ENCODE data around the gene GRM8. TPM values are rescaled to one million over a fixed set of nuclear protein-coding genes. Genes with fewer than 3 reads are reported as not detected.

Gene GRM8
- total and polyA plus RNA-seq, 9 of the 15 experiments (the other 6 are each of a cell fraction or from before 2014, with no cell fraction given): 0.13 TPM; not detected in 7

GRCh38 chr7:126426652-126427051 is 826.1 kb downstream of the GRM8 start:
- Histone ChIP-seq H3K36me3 (ENCODE audit: control insufficient read depth, insufficient read depth, low read length) (no peaks in the 10 kb centered on the region), H3K9me1 (ENCODE audit: control insufficient read depth, insufficient read depth, low read length) (no peaks in the 10 kb centered on the region), H3K27ac (ENCODE audit: extremely low read depth, low read depth, low read length) (no peak overlapping the region), H3K4me3 (no peak overlapping the region), H3K27me3 (ENCODE audit: control insufficient read depth in 2 of 2, insufficient read depth in 2 of 2, low read length in 2 of 2) (no peaks in the 10 kb centered on the region), H2AFZ (ENCODE audit: low read depth, low read length) (no peak overlapping the region), H3K9ac (ENCODE audit: insufficient read depth in 1 of 2, low read depth in 2 of 2, low read length in 2 of 2) (no peak overlapping the region), H4K20me1 (replicated peaks; ENCODE audit: control insufficient read depth, insufficient read depth, low read length) (no peaks in the 10 kb centered on the region), H3K4me2 (ENCODE audit: insufficient read depth, low read length) (no peak overlapping the region), H3K79me2 (ENCODE audit: control insufficient read depth, insufficient read depth, low read length) (no peaks in the 10 kb centered on the region), H3K4me1 (replicated peaks in 1 of 2; ENCODE audit: control insufficient read depth in 2 of 2, insufficient read depth in 2 of 2, low read length in 2 of 2) (no peaks in the 10 kb centered on the region), H3K9me3 (replicated peaks; ENCODE audit: control insufficient read depth, insufficient read depth, low read depth, low read length) (no peaks in the 10 kb centered on the region)
- ChIA-PET POLR2A (no interaction called here), CTCF (ENCODE audit: low intra/inter-chr PET ratio) (no interaction called here)
- DNase-seq (ENCODE audit: extremely low read depth in 1 of 4, low spot score in 3 of 4) (no peak), ATAC-seq (no peak), FAIRE-seq (no peak)
- intact Hi-C loops (cut with micrococcal nuclease) (no loop called here), in situ Hi-C loops (cut with MboI) (no loop called here)
- 4% methylated on average over 1 of the region's 1 CpG for WGBS (ENCODE audit: insufficient coverage, low coverage, missing lambda C conversion rate)
- no peak for TF ChIP-seq KLF6 (CRISPR knock-in tag; IDR thresholded peaks at IDR 0.05; ENCODE audit: borderline replicate concordance)
- no peak for TF ChIP-seq ZC3H11A (IDR thresholded peaks at IDR 0.05; ENCODE audit: low read depth, low read length)
- TF ChIP-seq MXD1 (CRISPR knock-in tag; IDR thresholded peaks at IDR 0.05; ENCODE audit: borderline replicate concordance, poor library complexity, severe bottlenecking): no peak
- no peak for TF ChIP-seq PATZ1 (CRISPR knock-in tag; IDR thresholded peaks at IDR 0.05; ENCODE audit: borderline replicate concordance)
- TF ChIP-seq MITF (IDR thresholded peaks at IDR 0.05): no peak
- no peak for TF ChIP-seq HDAC2 (IDR thresholded peaks at IDR 0.05)
- no peak for TF ChIP-seq TEAD4 (IDR thresholded peaks at IDR 0.05; ENCODE audit: low read length)
- TF ChIP-seq TEAD4 (CRISPR knock-in tag; IDR thresholded peaks at IDR 0.05; ENCODE audit: borderline replicate concordance): no peak
- no peak for TF ChIP-seq CBFA2T3 (IDR thresholded peaks at IDR 0.05)
- TF ChIP-seq SMARCA5 (IDR thresholded peaks at IDR 0.05): no peak
- TF ChIP-seq SMARCC2 (IDR thresholded peaks at IDR 0.05; ENCODE audit: low read depth): no peak
- TF ChIP-seq NCOR1 (IDR thresholded peaks at IDR 0.05): no peak
- no TSS peak for BruUV-seq (replicated peaks)

Data from K562 (cell line).